ENCODE results near the gene SLC25A23. TPM values are rescaled to one million over a fixed set of nuclear protein-coding genes. Genes with fewer than 3 reads are reported as not detected.

Gene SLC25A23
- total and polyA plus RNA-seq, 2 of the 8 experiments (the other 6 are each of a cell fraction or from before 2014, with no cell fraction given): 18.0 to 48.1 TPM

GRCh38 chr19:6412061-6412446 lies 47.5 kb downstream of the SLC25A23 start:
- POLR2A ChIA-PET (ENCODE audit: partially characterized antibody): interaction anchor here (0.9 to 3.3 kb wide), 6 partner anchors 8 to 19 kb away, joined by 3 to 20 read pairs (median 6); partner anchors contain the start of genes GTF2F1 and KHSRP
- Histone ChIP-seq H3K4me1 (replicated peaks in 1 of 4; ENCODE audit: control insufficient read depth in 3 of 4, insufficient read depth in 4 of 4, low read length in 3 of 4) (peaks cover 0 to 12% (median 6%) of the 10 kb centered on the region in 4 experiments; a peak in 6 of 7 replicates), H3K14ac (ENCODE audit: insufficient read length) (no peak overlapping the region), H4K5ac (ENCODE audit: insufficient read length, low read depth, low read length) (no peak overlapping the region), H3K18ac (ENCODE audit: extremely low read depth, low read length) (no peak overlapping the region), H3K79me2 (ENCODE audit: control insufficient read depth in 1 of 2, insufficient read depth in 2 of 2, low read length in 2 of 2) (no peaks in the 10 kb centered on the region), H4K91ac (replicated peaks; ENCODE audit: insufficient read length, low read length) (no peak overlapping the region), H3K23me2 (ENCODE audit: low read depth, low read length) (no peaks in the 10 kb centered on the region), H3K36me3 (ENCODE audit: control insufficient read depth in 2 of 4, insufficient read depth in 4 of 4, low read length in 3 of 4) (peaks cover 10 to 38% (median 26%) of the 10 kb centered on the region in 4 experiments), H2BK15ac (ENCODE audit: low read length) (no peak overlapping the region), H2BK12ac (ENCODE audit: low read depth, low read length) (no peak overlapping the region; the same call in 1 of the 2 replicates), H2AK5ac (ENCODE audit: low read depth, low read length) (no peak overlapping the region), H3K4ac (replicated peaks; ENCODE audit: insufficient read length, low read depth, low read length) (no peak overlapping the region), H2AFZ (ENCODE audit: low read length) (no peak overlapping the region), H3K4me2 (ENCODE audit: insufficient read depth in 1 of 2, low read depth in 2 of 2, low read length in 2 of 2) (0 out of 4 replicates have a peak overlapping the region, but pooled peaks of 1 of the 2 experiments have one; percentile 15), H3K9ac (replicated peaks in 1 of 4; ENCODE audit: extremely low read depth in 1 of 4, low read depth in 3 of 4, low read length in 3 of 4) (no peak overlapping the region), H3K27ac (ENCODE audit: low read depth, low read length) (peak overlapping the region; percentile 13; the same call in 1 of the 2 replicates), H2BK20ac (ENCODE audit: low read length) (no peak overlapping the region), H4K20me1 (replicated peaks in 1 of 2; ENCODE audit: control insufficient read depth in 1 of 2, insufficient read depth in 2 of 2, low read length in 2 of 2) (peaks cover 3 to 18% of the 10 kb centered on the region in 2 experiments), H4K8ac (ENCODE audit: extremely low read depth, insufficient read depth, low read length) (no peak overlapping the region), H2BK5ac (ENCODE audit: low read depth, low read length) (no peak overlapping the region), H3K79me1 (ENCODE audit: low read depth, low read length) (no peaks in the 10 kb centered on the region), H3K9me3 (ENCODE audit: insufficient read depth in 2 of 2, low read depth in 1 of 2, low read length in 1 of 2) (no peaks in the 10 kb centered on the region), H3K23ac (ENCODE audit: insufficient read length) (no peak overlapping the region), H3K56ac (replicated peaks; ENCODE audit: insufficient read length, low read depth, low read length) (no peak overlapping the region), H3K27me3 (replicated peaks in 1 of 4; ENCODE audit: control insufficient read depth in 3 of 4, extremely low read depth in 1 of 4, insufficient read depth in 3 of 4, low read length in 3 of 4) (no peaks in the 10 kb centered on the region), H2BK120ac (replicated peaks; ENCODE audit: low read depth, low read length) (no peak overlapping the region), H3K4me3 (ENCODE audit: extremely low read depth in 1 of 4, insufficient read depth in 2 of 4, low read depth in 3 of 4, low read length in 4 of 4) (no peak overlapping the region)
- no peak for FAIRE-seq
- TF ChIP-seq KDM1A (IDR thresholded peaks at IDR 0.05; ENCODE audit: borderline replicate concordance, low read length) (0 out of 2 replicates have a peak, but pooled peaks have one; percentile 15), SP2 (IDR thresholded peaks at IDR 0.05; ENCODE audit: low read length) (no peak)
- CTCF ChIA-PET (ENCODE audit: partially characterized antibody): interaction anchor here (0.6 to 2.7 kb wide), 9 partner anchors 8 to 286 kb away, joined by 3 to 11 read pairs (median 3); partner anchors contain the start of gene PSPN
- no peak for DNase-seq (ENCODE audit: low read depth in 1 of 2, low spot score in 2 of 2)
- WGBS, 2 experiments (ENCODE audit: extremely low coverage in 1 of 2, insufficient coverage in 1 of 2, insufficient read length in 1 of 2, insufficient replicate concordance in 2 of 2, low coverage in 1 of 2, low lambda C conversion rate in 2 of 2, missing lambda C conversion rate in 1 of 2): 79% methylated on average over 12 of the region's 12 CpGs; no CpG with 5 or more reads in 1 of the 2 experiments
